Left renal pelvis (tissue), 4 donors: Measurements from ENCODE around the gene ARSI. TPM values are rescaled to one million over a fixed set of nuclear protein-coding genes. Genes with fewer than 3 reads are reported as not detected.

Source experiments
- DNase-seq, 4 donors: peaks; one replicate each; pipeline ENCODE4 v3.0.0-alpha.2; 2013; ENCODE audit warnings: low read depth in 4 of 4, low spot score in 3 of 4
- polyA plus RNA-seq, 4 donors: library from polyadenylated mRNA; unstranded; fragments of 120-200 nt; gene quantifications; one replicate each; pipeline ENCODE4 v1.2.1, GENCODE V29; 2013; ENCODE audit not compliant: insufficient read length in 4 of 4

ARSI gene
- polyA plus RNA-seq, 4 donors = 2.2 to 8.7 (median 3.0) TPM

DNA sequence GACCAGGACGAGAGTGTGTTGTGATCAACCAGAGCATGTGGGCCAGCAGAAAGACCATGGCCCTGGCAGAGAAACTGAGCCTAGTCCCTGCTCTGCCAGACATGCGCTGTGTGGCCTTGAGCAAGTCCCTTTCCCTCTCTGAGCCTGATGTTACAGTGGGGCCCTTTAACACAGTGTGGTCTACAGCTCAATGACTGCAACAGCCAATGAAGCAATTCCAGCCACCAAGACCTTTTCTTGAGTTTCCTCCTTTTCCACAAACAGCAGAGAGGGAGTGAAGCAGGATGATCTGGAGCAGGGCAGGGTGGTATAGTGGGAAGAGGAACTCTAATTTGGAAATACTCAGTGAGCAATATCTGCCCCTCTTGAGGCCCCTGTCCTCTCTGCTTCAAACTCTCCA lies 25.8 kb upstream of the ARSI start:
- no peak for DNase-seq

DNA sequence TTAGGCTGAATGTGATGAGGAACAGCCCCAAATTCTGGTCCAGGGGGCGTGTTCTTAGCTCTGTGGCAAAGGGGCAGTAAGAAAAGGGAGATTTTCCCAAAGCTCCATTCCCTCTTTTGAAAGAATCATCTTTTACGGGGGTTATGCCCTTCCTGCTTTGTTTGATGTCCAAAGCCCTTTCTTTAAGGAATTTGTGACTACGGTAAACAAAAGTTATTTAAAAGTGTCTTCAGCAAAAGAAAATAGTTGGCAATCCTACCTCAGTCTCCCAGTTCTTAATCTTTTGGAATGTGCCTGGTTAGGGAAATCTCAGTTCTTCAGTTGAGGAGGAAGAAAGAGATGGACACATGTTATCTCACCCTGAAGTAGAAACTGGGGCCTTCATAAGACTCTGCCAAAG lies 24.4 kb upstream of the ARSI start:
- DNase-seq = no peak

DNA sequence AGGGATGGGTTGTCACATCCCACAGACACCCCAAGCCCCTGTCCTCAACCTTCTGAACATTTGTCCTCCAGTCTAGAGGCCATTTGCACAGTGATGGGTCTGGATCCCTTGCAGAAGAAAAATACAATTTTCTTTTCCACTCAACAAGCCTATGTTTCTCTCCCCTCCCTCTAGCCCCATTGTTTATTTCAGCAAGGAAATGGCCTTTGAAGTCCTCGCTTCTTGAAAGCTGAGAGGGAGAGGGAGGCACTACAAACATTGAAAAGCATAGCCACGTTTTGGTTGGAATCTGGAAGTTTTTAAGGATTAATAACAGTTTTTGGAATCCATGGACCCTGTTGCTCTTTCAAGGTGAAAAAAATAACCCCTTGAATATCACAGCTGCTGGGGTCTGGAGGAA lies 24.0 kb upstream of the ARSI start:
- no peak for DNase-seq

DNA sequence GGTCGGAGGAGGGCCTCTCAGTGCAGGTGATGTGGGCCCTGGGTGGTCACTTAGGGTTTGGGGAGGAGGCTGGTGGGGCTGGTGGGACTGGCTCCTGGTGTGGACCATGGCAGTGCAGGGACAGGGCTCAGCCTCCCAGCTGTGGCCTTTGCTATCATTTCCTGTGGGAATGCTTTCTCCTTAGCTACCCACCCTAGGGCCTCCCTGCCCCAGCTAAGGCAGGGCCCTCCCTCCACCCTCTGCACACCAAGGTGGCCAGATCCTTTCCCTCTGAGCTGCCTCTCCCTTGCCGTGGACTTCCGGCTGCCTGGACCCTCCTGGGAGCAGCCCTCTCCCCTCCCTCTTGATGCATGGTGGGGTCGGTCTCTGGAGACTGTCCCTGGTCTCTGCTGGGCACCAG lies 22.7 kb upstream of the ARSI start:
- DNase-seq = no peak

DNA sequence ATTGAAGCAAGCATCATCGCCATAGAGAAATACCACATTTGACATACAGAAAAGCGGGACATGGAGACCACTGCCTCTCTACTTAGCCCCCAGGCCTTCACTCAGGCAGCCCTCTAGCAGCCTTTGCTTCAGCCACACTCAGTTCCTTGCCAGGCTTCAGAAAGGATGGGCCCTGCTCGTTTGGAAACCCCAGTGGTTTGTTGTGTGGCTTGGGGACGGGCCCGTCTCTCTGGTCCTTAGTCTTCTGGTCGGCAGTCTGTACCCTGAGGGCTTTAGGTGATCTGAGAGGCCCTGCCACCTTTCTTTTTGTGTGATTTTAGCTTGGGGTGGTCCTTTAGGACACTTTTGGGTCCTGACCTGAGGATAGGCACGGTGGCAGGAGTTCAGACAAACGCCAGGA lies 21.1 kb upstream of the ARSI start:
- no peak for DNase-seq

DNA sequence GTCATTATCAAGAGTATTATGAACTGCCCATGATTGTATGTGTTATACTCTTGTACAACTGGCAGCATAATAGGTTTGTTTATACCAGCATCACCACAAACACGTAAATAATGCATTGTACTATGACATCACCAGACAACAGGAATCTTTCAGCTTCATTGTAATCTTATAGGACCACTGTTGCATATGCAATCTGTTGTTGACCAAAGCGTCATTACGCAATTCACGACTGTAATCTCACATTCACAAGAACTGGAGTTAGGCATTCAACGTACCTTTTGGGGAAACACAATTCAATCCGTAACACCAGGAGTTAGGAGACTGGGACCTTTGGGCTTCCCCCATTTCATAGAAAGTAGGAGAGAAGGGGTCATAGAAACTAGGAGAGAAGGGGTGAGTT lies 20.4 kb upstream of the ARSI start:
- no peak for DNase-seq

DNA sequence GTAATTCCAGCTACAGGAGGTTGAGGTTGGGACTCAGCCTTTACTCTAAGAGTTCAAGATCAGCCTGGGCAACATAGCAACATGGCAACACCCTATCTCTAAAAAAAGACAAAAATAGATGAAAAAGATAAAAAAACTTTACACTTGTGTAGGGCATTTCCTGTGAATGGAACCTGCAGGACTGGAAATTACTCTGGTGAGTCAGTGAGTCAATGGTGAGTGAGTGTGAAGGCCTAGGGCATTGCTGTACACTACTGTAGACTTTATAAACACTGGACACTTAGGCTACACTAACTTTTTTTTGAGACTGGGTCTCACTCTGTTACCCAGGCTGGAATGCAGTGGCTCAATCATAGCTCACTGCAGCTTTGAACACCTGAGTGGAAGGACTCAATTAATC lies 19.5 kb upstream of the ARSI start:
- no peak for DNase-seq

DNA sequence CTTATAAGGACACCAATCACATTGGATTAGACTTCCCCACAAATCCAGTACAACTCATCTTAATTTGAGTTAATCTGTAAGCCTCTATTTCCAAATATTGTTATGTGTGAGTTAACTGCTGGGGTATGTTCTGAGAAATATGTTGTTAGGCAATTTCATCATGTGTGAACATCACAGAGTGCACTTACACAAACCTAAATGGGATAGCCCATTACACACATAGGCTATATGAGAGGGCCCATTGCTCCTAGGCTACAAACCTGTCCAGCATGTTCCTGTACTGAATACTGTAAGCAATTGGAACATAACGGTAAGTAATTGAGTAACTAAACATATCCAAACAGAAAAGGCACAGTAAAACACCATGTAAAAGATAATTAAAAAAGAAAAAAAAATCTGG lies 19.1 kb upstream of the ARSI start:
- no peak for DNase-seq

DNA sequence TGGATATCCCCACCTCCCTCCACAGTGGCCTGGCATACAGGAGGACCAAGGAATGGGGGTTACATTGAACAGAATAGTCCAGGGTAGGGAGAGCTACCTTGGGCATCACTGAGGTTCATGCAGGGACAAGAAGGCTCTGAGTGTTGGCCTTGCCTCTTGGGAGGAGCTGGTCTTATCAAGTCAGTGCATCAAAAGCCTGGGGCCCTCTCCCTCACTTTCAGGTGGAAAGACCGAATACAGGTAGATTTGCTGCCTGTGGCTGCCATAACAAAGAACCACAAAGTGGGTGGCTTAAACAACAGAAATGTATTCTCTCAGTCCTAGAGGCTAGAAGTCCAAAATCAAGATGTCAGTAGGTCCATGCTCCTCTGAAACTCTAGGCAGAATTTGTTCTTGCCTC lies 18.5 kb upstream of the ARSI start:
- DNase-seq = no peak

DNA sequence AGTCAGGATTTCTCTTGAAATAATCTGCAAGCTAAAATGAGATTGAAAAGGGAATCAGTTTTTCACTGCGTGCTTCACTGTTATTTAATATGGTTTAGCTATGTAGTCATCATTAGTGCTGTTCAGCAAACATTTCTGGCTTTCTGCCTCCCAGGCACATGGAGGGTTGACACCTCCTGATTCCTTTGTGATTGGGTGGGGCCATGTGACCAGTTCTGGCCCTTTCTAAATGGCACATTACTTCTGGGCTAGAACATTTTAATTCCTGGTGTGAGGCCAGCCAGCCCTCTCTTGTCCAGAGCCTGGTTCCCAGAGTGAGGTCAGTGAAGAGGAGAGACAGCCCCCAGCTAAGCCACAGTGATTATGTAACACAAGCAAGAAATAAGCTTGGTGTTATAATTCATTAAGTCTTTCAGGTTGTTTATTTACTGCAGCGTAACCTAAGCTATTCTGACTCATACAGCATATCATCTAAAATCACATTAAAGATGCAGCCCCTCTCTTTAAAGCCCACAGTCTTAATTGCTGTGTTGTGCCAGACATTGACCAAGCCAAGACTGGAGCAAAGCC lies 17.4 kb upstream of the ARSI start:
- DNase-seq = no peak

DNA sequence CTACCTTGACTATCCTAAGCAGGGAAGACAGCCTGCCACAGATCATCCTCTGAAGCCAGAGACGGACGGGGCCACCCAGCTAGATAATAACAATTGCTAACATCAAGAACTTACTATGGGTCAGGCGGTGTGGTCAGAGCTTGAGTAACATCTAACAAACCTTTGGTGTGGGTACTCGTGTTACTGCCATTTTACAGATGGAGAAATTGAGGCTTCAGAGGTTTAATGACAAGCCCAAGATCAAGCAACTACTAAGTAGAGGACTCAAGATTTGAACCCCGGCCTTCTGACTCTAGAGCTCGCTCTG lies 16.7 kb upstream of the ARSI start:
- DNase-seq = no peak

DNA sequence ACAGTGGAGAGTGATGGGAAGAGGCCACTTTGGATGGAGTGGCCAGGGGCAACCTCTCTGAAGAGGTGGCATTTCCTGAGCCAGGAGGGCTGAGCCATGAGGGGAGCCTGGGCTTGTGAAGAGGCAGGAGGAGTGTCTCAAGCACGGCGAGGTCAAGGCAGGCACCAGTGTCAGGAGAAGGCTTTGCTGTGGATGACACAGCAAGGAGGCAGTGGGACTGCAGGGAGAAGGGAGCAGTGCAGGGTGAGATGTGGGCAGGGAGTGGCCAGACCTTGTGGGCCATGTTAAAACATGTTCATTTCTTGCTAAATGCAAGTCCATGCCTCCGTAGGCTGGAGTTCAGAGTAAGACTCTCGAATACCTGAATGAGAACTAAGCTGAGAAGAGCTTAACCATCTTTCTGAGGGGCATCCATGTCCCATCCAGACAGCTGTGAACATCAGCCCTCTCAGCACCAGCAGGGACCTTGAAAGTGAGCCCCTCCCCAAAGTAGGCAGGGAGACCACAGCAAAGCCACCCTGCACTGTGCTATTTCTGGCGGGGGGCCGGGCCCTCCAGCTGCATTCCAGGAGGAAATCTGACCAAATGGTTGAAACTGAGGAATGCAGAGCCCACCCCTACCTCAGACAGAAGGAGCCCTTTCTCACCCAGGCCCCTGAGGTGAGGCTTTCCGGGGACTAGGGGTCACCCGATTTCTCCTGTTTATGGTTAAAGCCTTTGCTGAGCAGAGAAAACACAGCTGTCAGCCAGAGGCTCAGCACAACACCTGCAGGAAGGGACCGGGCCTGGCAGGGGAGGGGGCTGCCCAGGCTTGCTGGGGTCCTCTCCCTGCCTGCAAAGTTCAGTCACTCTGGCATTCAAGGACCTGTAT lies 16.1 kb upstream of the ARSI start:
- no peak for DNase-seq

DNA sequence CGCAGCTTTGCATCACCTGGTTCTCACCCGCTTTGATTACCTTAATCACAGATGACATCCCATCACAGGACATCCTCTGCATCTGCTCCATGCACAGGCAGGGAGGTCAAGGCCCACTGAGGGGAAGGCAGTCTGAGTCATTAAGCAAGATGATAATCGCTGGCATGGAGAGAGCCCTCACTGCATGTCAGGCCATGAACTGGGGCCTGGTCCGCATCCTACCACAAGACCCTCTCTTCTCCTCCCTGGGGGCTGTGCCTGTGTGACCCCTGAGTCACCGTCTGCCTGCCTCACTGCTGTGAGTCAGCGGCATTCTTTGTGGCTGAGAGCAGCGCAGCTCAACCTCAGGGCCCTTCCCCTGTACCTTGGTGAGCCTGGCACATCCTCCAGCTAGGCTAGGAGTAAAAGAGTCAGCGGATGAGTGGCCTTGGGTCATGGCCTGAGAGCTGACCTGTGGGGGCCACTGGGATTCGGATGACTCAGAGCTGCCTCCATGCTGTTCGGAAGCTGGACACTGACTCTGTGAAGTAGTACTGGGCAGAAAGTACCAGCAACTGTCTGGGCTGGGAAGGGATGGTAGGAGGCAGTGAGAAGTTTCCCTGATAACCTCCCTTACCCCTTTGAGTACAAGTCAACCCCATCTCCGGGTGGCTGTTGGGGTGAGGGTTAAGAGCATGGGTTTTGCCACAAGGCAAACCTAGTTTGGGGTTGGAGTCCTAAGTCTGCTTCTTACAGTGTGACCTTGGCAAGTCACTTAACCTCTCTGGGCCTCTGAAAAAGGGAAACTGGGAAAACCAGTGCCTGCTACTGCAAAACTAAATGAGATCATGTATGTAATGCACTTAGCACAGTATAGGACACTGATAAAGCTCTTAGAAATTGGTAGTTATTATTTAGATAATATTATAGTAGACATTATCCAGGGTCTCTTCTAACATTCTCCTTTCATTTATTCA lies 14.6 kb upstream of the ARSI start:
- DNase-seq = no peak

DNA sequence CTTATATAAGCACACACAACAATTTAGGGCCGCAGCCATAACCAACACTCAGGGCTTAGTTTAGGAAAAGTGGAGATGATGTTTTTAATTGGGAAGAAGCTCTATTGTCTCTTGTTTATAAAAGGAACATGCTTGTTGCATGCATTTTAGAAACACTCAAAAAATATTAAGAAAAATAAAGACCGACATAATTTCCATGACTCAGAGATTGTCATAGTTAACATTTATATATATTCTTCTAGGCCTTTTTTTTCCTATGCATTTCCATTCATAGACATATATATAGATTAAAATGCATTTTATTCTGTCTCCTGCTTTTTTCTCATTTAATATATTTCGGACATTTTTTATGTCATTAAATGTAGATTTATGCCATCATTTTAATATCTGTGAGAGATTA lies 13.6 kb upstream of the ARSI start:
- DNase-seq = no peak

DNA sequence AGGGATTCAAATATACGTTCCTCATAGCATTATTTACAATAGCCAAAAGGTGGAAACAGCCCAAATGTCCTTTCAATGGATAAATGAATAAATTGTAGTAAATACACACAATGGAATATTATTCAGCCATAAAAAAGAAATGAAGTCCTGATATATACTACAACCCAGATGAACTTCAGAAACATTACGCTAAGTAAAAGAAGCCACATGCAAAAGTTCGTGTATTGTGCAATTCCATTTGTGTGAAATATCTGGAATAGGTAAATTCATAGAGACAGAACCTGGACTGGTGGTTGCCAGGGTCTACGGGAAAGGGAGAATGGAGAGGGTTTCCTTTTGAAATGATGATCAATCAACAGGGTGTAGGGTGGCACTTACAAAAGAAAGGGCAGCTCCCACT lies 12.5 kb upstream of the ARSI start:
- DNase-seq = no peak

DNA sequence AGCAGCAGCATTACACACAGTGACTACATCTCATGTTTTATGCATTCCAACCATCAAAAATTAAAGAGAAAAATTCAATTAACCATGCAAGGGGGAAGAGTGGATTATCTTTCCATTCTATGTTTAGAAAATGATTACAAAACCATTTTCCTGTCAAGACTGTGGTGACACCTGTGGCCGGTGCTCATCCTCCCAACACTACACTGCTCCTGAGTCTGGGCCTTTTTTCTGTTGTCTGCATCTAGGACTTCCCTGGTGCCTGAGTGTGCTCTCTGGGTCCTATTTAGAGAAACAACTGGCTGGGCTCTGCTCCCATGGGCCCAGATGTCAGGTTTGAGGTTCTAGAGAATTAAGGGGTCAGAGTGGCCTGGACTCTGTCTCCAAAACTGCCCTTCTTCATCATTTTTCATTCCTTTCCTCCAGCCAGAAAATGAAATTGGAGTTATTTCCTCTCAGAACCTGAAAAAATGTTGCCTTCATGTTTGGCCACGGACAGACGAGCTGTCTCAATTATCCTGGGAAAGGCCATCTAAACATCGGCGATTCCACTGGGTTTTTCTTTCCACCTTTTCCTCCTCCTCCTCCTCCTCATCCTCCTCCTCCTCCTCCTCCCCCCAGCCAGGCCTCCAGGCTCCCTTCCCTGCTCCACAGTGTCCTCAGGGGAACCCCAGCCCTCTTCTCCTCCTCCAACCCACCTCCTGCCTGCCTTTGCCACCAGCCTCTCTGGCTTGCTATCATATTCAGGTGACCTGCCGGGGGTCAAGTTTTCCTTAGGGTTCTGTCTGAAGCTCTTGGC lies 11.4 kb upstream of the ARSI start:
- DNase-seq = no peak

DNA sequence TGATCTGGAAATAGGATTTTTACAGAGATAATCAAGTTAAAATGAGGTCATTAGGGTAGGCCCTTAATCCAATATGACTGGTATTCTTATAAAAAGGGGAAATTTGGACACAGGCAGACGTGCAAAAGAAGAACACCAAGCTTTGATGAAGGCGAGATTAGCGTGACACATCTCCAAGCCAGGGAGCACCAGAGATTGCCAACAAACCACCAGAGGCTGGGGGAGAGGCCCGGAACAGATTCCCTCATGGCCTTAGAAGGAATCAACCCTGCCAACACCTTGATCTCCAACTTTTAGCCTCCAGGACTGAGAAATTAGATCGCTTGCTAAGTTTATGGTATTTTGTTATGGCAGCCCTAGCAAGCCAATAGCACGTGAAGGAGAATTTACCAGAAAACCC lies 10.8 kb upstream of the ARSI start:
- no peak for DNase-seq

DNA sequence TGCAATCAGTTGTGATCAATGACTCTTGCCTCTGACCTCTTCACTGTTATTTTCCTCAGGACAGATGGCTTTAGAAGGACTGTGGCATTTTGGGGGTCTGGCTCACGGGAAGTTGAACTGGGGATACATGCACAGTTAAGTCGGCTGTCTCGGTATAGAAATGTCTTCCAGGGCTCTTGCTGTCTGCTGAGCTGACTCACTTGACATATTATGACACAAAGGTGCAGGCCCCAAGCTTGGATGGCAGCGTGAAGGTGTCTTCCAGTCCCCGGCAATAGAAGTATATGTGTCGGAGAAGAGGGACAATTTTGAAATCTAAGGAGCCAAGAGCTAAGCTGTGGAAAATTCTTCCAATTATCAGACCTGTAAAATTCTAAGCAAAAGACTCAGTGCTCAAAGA lies 9.8 kb upstream of the ARSI start:
- no peak for DNase-seq

DNA sequence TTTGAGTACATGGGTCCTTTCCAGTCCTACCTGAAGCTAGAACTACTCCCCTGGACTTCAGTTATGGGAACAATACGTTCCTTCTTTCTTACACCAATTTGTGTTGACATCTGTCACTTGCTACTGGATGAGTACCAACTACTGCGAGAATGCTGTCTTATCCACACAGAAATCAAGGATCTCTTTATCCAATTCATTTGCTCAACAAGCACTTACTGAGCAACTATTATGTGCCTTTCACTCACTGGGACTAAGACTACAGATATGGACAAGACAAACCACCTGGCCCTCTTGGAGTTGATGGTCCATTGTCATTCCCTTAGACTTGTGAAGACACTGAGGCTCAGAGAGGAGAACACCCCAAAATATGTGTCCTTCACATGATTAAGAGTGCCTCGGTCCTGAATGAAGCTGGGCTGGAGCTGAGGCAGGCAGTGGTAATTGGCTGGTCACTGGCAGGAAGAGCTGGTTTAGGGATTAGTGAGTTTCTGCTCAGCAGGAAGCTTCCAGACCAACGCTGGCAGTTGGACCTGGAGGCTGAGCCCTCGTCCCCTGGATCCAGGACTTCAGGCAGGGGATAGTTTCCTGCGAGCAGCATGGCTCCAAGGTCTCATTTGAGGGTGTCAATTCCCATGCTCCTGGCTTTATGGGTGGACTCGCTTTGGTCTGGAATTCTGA lies 8.4 kb upstream of the ARSI start:
- no peak for DNase-seq

DNA sequence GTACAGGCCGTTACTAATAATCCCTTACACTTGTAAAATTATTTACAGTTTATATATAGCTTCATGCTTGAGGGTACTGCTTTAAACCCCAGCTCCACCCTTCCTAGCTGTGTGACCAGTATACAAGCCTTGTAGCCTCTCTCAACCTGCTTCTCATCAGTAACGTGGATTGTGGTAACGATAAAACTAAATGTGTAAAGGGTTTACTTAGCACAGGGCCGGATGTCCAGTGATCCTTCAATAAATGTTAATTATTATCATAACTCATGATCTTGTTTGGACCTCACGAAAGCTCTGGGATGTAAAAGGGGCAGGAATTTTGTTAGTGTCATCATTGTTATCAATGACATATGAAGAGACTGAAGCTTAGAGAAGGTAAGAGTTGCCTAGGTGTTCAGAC lies 7.5 kb upstream of the ARSI start:
- no peak for DNase-seq
